HG03045 (cell line): ENCODE results near the gene F7.
"Not testable (repeated sequence)": the region's sequence is repeated elsewhere in the genome, so short reads cannot be mapped to it uniquely, and the experiment has no call there.

Experiments used
- ATAC-seq: cut with Tn5 transposase; IDR thresholded peaks from one replicate; pipeline ENCODE4 v1.9.1; 2021; ENCODE audit warnings: mild to moderate bottlenecking, moderate library complexity; ENCODE audit not compliant: unreplicated experiment

Gene F7

DNA sequence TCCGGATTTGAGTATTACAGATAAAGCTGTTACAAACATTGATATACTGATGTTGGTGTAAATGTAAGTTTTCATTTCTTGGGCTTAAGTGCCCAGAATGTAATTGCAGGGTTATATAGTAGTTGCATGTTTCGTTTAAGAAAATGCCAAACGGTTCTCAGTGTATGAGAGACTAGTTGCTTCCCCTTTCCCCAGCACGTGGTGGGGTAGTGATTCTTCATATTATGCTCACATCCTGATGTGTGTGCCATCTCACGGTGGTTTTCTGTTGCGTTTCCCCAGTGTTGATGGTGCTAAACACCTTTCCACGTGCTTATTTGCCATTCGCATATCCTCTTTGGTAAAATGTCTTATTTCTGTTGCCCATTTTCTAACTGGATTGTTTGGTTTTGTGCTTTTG lies 34.7 kb upstream of the F7 start:
- no peak for ATAC-seq

DNA sequence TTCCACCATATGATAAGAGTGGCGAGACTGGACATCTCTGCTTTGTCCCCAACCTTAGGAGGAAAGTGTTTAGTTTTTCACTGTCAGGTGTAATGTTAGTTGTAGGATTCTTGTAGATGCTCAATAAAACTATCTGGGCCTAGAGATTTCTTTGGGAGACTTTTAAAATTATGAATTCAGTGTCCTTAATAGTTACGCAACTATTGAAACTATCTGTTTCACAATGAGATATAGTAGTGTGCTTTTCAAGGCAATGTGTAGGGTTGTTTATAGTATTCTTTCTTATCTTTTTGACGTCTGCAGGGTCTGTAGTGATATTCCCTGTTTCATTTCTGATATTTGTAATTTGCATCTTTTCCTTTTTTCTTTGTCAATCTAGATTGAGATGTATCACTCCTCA lies 33.2 kb upstream of the F7 start:
- no peak for ATAC-seq

DNA sequence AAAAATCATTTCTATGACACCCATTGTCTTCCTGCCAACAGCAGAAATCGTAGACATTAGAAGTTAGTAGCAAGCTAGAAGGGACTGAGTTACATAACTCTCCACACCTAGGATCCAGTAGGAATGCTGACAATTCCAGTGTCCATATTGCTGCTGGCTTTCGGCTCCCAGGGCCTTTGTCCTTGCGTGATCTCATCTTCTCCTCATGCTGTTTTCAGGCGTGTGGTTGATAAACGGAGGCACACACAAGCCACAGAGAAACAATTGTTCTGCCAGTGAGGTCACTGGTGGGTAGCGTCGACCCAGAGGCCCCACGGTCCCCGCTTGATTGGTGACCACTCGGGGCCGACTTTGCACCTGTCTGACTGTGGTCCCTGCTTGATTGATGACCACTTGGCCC lies 31.6 kb upstream of the F7 start:
- no peak for ATAC-seq

DNA sequence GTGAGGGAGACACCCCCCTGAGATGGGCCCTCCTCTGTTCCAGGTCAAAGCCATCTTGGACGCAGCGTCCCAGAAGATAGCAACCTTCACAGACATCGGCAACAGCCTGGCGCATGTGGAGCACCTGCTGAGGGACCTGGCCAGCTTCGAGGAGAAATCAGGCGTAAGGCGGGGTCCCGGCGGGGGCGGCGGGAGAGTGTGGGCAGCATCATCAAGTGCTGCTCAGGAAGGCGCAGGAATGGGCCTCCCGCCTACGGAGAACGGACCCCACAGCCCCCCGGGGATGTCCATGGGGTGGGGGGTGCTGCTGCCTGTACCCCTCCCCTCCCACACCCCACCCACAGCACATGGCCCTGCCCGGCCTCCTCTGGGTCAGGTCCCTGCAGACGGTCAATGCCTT lies 31.2 kb upstream of the F7 start:
- ATAC-seq: no peak

DNA sequence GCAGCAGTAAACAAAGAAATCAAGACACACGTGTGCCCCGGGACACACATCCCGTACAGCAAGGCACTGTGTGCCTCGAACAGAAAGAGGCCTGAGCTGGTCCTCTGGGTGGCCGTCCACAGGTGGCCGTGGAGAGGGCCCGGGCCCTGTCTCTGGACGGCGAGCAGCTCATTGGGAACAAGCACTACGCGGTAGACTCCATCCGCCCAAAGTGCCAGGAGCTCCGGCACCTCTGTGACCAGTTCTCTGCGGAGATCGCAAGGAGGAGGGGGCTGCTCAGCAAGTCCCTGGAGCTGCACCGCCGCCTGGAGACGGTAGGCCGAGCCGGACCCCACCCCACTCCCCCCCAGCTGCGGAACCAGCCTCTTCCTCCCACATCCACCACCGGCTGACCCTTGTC lies 30.7 kb upstream of the F7 start:
- ATAC-seq: no peak

DNA sequence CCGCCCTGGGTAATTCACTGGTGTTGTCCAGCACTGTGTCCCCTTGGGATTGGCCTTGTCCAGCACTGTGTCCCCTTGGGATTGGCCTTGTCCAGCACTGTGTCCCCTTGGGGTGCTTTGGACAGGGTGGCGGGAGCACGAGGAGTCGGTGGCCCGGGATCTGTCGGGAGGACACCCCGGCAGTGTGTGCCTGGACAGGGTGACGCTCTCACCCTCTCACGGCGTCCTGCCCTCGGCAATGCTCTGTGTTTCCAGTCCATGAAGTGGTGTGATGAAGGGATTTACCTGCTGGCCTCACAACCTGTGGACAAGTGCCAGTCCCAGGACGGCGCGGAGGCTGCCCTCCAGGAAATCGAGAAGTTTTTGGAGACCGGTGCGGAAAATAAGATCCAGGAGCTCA lies 29.9 kb upstream of the F7 start:
- ATAC-seq: no peak

DNA sequence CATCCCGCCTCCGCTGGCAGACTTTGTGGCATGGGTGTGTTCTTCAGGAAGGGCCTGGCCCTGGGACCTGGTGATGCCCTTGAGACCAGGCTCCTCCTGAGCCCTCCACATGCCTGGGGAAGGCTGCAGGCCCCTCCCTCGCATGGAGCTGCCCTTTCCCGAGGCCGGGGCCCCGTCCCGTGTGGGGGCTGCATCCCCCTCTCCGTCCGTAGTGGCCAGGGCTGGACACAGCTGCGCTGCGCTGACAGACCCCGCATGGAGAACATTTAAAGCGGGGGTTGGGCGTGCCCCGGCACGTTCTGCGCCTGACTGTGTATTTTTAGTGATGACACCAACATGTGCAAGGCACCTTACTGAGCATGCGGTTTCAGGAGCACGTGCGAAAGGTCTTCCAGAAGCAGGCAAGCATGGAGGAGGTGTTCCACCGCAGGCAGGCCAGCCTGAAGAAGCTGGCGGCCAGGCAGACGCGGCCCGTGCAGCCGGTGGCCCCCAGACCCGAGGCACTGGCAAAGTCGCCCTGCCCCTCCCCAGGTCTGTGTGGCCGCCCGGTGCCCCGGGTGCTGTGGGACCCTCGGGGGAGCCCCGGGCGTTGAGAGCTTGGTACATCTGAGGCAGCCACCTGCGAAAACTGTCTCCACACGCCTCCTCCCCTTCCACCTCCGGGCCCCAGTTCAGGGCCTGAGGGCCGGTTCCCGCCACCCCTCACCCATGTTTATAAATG lies 28.8 kb upstream of the F7 start:
- ATAC-seq: no peak

DNA sequence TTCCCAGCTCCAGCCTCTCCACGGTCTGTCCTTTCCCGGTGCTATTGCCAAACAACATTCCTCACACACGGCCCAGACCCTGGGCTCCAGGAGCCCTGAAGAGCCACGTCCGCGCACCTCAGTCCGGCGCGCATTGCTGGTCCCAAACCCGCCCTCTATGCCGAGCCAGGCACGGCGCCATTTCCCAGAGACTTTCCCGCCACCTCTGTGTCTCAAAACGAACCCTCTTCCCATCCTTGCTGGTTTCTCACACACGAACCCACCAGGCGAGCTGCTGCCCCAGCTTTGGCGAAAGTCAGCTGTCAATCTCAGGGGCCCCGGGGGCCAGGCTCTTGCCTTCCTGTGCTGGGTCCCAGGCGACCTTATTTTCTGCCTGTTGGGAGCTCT lies 28.0 kb upstream of the F7 start:
- ATAC-seq: no peak

DNA sequence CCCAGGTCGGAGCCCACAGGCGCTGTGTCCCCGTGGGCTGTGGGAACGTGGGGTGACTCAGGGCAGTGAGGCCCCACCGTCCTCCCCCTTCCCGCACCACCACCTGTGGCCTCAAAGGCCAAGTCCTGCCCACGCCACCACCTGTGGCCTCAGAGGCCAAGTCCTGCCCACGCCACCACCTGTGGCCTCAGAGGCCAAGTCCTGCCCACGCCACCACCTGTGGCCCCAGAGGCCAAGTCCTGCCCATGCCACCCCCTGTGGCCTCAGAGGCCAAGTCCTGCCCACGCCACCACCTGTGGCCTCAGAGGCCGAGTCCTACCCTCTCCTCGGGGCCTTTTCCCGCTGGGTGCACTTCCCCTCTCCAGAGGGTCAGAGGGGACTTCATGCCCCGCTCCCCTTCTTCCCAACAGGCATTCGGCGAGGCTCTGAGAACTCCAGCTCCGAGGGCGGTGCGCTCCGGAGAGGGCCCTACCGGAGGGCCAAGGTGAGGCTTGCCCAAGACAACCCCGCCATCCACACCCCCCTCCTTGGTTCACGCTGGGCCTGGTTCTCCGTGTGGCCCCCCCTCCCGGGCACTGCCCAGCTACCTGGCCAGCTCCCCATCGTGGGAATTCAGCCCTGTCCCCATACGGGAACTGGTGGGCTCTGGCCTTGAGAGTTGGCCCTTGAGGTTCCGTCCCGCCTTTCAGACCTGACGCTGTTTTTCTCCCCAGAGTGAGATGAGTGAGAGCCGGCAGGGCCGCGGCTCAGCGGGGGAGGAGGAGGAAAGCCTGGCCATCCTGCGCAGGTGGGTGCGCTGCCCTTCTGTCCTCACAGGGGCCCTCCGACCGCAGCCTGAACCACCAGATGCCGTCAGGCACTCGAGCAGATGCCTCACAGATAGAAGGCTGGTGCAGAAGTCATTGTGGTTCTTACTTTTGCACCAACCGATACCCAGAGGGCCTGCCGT lies 27.4 kb upstream of the F7 start:
- no peak for ATAC-seq

DNA sequence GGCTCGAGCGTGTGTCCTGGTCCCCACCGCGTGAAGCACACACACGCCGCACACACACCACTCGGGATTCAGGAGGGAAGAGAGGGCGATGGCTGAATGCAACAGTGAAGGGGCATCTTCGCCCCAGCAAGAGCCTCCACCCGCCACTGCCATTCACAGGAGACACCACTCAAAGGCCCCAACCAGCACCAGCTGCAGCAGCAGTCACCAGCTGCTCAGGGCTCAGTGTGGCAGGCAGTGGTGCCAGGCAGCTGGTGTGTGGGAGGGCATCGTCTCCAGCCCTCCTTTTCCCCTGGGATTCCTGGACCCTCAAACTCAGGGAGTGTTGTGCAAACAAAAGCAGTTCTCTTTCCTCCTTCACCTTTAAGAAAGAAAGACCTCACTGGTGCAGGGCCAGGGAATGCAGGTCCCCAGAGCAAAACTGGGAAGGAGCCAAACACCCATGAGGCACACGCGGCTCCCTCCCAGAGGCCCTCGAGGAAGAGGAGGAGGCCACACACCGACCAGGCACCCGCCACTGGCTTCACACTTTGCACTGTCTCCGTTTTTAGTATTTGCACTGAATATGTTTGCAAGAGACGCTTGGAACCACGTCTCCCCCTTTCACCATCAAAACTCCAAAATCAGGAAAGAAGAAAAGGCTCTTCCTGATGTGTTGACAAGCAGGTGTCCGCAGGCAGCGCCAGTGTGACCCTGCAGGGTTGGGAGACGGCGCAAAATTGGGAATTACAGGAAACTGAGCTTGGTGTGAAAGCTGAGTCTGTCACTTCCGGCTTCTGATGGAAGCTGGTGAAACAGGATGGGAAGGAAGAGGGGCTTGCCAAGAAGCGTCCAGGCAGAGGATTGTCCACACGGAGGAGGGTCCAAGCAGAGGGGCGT lies 26.4 kb upstream of the F7 start:
- no peak for ATAC-seq

DNA sequence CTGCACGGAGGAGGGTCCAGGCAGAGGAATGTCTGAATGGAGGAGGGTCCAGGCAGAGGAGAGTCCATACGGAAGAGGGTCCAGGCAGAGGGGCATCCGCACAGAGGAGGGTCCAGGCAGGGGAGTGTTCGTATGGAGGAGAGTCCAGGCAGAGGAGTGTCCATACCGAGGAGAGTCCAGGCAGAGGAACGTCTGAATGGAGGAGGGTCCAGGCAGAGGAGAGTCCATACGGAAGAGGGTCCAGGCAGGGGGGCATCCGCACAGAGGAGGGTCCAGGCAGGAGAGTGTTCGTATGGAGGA lies 25.9 kb upstream of the F7 start:
- ATAC-seq: not testable (repeated sequence)

DNA sequence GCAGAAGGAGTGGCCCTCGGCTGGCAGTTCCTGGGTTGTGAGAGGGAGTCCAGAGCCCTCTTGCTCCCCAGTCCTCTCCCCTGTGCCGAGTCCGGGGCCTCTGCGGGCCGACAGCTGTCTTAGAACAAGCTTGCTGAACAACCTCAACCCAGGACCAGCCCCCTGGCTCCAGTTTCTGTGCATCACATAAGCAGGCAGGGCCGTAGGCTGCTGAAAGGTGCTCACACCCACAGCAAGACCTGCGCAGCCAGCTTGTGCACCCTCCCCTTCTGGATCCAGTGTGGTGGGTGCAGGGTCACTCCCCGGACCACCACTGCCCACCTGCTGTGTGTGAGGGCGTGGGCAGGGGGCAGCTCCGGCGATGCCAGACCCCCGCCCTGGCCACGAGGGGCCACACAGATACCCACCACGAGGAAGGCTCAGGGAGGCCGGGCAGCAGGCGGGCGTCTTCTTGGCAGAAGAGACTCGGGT lies 25.2 kb upstream of the F7 start:
- ATAC-seq: no peak

DNA sequence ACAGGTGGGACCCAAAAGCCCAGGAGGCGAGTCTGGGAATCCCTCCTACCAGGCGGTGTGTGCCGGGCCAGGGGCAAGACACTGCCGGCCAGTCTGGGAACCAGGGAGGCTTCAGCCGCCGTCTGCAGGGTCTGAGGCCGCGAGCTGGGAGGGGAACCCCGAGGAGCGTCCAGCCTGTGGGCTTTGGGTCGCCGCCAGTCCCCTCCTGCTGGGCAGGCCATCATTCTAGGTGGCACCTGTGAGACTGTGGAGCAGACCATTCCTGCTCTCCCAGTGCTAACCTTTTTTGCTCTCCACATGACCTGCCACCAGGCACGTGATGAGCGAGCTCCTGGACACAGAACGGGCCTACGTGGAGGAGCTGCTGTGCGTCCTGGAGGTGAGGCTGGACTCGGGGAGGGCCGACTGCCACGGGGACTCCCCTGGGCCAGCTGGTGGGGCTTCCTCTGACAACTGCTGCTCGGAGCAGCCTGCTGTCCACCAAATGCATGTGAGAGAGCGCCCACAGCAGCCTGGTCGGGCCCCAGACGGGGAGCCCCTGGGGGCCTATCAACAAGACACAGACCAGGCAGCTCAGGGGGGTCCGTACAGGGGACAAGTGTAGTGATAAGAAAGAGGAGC lies 24.6 kb upstream of the F7 start:
- no peak for ATAC-seq

DNA sequence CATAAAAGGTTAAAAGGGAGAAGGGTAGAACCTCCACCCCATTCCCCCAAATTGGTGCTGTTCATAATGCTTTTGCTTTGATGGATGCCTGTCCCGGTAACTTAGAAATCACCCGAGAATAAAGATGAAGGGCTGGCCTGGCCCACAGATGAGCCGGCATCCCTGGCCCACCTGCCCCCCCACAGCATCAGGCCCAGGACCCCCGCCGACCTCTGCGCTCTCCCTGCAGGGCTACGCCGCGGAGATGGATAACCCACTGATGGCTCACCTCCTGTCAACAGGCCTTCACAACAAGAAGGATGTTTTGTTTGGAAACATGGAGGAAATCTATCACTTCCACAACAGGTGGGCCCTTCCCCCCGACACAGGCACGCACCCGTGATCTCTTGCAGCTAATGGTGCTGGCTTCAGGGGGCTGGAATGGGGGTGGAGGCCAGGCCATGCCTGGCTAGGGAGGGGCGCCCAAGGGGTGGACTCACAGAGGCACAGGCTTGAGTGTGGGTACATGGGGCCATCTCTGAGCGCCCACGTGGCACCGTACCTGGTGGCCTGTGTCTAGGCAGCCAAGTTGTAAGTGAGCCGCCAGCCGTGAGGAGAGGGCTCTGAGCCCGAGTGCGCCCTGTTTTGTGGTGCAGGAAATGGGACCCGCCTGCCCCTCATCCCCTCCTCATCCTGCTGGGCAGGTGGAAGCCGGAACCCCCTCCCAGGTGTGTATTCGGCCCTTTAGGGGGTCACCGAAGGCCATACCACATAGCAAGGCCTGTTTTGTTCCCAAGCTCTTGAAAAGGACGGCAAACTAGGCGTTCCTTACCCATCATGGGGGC lies 23.2 kb upstream of the F7 start:
- ATAC-seq: no peak

DNA sequence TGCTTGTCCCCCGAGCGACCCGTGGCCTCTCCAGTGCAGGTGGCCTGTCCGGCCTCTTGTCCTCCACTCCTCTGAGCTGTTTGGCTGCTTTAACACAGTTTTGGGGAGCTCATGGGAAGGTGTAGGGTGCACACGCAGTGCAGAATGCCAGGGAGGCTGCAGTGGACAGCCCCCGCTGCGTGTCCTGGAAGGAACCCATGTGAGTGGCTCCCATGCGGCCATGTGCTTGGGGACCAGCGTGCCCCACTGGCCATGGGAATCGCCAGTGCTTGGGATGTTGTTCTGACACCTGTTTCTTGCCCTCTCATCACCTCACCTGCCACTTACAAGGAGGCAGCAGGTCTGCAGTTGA lies 22.6 kb upstream of the F7 start:
- ATAC-seq: no peak

DNA sequence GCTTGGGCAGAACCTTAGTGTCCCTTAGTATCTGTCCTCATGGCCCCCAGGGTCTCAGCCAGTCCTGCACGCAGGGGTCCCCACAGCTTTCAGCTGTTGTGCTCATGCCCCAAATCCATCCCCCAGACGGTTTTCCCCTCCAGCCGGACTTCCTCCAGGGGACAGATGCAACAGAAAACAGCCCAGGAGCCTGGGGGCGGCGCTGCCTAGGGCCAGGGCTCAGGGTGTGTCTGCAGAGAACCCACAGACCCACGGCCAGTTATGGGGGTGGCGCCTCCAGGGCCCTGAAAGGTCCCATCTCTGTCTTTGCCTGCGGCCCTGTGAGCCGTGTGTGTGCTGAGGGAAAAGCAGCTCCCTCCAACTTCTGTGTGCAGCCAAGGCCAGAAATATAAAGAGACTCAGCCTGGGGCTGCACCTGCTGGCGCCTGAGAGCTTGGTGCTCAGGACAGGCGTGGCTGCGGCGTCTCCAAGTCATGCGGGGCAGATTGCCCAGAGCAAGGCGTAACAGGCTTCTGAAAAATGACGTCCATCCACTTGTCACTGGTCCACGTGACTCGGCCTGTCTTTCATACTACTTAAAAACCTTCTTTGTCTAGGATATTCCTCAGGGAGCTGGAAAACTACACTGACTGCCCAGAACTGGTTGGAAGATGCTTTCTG lies 22.1 kb upstream of the F7 start:
- ATAC-seq: no peak

DNA sequence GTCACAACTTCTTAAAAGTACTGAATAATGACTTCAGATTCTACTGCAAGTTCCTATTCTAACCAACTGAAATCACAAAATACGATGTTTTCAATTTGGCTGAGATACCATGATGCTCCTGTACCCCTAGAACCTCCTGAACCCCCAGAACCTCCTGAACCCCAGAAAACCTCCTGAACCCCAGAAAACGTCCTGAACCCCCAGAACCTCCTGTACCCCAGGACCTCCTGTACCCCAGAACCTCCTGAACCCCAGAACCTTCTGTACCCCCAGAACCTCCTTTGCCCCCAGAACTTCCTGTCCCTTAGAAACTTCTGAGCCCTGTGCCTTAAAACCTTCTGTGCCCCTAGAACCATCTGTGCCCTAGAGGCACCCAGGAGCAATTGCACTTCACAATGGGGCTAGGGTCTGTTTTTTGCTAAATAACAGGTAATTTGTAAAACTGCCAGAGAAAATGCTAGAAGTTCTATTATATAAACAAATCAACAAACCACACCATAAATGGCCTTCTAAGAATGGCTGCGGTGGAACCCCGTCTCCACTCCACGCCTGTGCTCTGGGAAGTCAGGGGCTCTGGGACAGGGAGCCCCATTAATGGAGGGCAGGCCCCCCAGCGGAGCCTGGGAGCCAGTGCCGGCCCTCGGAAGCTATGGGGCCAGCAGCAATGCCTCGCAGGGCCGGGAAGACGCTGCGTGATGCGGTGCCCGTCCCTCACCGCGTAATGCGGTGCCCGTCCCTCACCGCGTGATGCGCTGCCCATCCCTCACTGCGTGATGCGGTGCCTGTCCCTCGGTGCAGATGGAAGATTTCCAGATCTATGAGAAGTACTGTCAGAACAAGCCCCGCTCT lies 21.3 kb upstream of the F7 start:
- no peak for ATAC-seq

DNA sequence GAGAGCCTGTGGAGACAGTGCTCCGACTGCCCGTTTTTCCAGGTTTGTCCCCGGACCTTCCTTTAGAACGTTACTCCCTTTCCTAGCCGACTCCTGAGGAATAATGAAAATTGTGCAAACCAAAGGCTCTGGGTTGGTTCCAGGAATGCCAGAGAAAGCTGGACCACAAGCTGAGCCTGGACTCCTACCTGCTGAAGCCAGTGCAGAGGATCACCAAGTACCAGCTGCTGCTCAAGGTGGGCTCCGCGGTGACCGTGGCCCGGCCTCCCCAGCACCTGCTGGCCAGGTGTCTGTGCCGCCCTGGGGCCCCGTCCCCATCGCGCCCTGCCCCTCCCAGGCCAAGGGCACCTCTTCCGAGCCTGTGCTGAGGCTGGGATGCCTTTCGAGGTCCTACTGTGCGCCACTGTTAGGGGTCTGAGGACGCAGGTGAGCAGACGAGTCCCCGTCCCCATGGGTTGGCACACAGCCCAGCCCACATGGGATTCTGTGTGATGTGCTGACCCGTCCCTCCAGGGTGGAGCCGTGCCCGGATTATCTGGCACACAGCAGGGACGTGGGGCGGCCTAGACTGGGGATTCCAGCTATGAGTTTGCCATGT lies 20.5 kb upstream of the F7 start:
- ATAC-seq: no peak
